Thoracic aorta (tissue), 2 donors: Measurements from ENCODE around the gene ITGB4. TPM values are rescaled to one million over a fixed set of nuclear protein-coding genes. Genes with fewer than 3 reads are reported as not detected.
"Not testable (repeated sequence)": the region's sequence is repeated elsewhere in the genome, so short reads cannot be mapped to it uniquely, and the experiment has no call there.

Experiments used
- ATAC-seq: fragments of 150-250 bp; one replicate; pipeline ENCODE4 v1.8.0; 2017; ENCODE audit warnings: low read depth; ENCODE audit not compliant: insufficient number of reproducible peaks, low FRiP score
- DNase-seq: peaks from one replicate; pipeline ENCODE4 v3.0.0-alpha.2; 2020; ENCODE audit warnings: low spot score
- H3K27ac ChIP-seq, 2 donors: fragments of 200-600 bp; sonication (generic); 1 replicate in 1 of 2; 2 replicates in 1 of 2; pipeline ENCODE4 v1.5.1; 2016; ENCODE audit warnings: mild to moderate bottlenecking in 2 of 2, moderate library complexity in 2 of 2
- H3K27me3 ChIP-seq: fragments of 200-600 bp; sonication (generic); replicated peaks from 2 replicates; pipeline ENCODE4 v1.6.0; 2016; ENCODE audit warnings: mild to moderate bottlenecking; ENCODE audit not compliant: insufficient read depth
- H3K36me3 ChIP-seq: fragments of 200-600 bp; sonication (generic); one replicate; pipeline ENCODE4 v1.5.1; 2016
- H3K4me1 ChIP-seq, 2 donors: fragments of 200-600 bp; sonication (generic); 1 replicate in 1 of 2; 2 replicates in 1 of 2; pipeline versions ENCODE4 v1.5.1 to v1.6.0; 2016; ENCODE audit warnings: low read depth in 2 of 2, mild to moderate bottlenecking in 1 of 2; ENCODE audit not compliant: control insufficient read depth in 1 of 2
- H3K4me3 ChIP-seq: fragments of 200-600 bp; sonication (generic); 2 replicates; pipeline ENCODE4 v1.5.1; 2016; ENCODE audit warnings: mild to moderate bottlenecking
- H3K9me3 ChIP-seq: fragments of 200-600 bp; sonication (generic); 2 replicates; pipeline ENCODE4 v1.5.1; 2016
- CTCF ChIP-seq: fragments of 200-600 bp; sonication (generic); IDR thresholded peaks from one replicate; pipeline ENCODE4 v1.5.1; 2019; ENCODE audit warnings: antibody characterized with exemption
- total RNA-seq, 2 donors: library from RNA; depleted of rRNA; stranded (reverse); fragments of >200 nt; gene quantifications; one replicate each; pipeline versions ENCODE4 v1.1.0 to v1.2.3, GENCODE V29; 2016

The ITGB4 gene
- total RNA-seq, 2 donors from 2014 or later, result 11.6 to 21.1 TPM

GRCh38 chr17:75756451-75757085 is 35.3 kb downstream of the ITGB4 start:
- Histone ChIP-seq H3K36me3 (peaks cover 4% of the 10 kb centered on the region), H3K9me3 (no peaks in the 10 kb centered on the region), H3K4me3 (no peak overlapping the region), H3K4me1 (peaks cover 3 to 16% of the 10 kb centered on the region in 2 donors), H3K27ac (no peak overlapping the region), H3K27me3 (no peaks in the 10 kb centered on the region)
- ATAC-seq (no peak), DNase-seq (no peak)
- no peak for TF ChIP-seq CTCF

GRCh38 chr17:75757086-75757681 is 35.9 kb downstream of the ITGB4 start:
- ATAC-seq, result no peak
- peaks cover 4% of the 10 kb centered on the region for H3K36me3 ChIP-seq
- no peak for TF ChIP-seq CTCF
- H3K4me1 ChIP-seq, result peaks cover 3 to 16% of the 10 kb centered on the region in 2 donors
- no peaks in the 10 kb centered on the region for H3K9me3 ChIP-seq
- no peak overlapping the region for H3K4me3 ChIP-seq
- no peak for DNase-seq
- no peak overlapping the region for H3K27ac ChIP-seq
- H3K27me3 ChIP-seq, result no peaks in the 10 kb centered on the region

- Histone ChIP-seq H3K27ac (no peak overlapping the region), H3K9me3 (no peaks in the 10 kb centered on the region), H3K4me3 (no peak overlapping the region), H3K4me1 (peaks cover 3 to 18% of the 10 kb centered on the region in 2 donors), H3K27me3 (no peaks in the 10 kb centered on the region), H3K36me3 (peaks cover 4% of the 10 kb centered on the region)
- ATAC-seq (no peak), DNase-seq (no peak)
- no peak for TF ChIP-seq CTCF
Observed at GRCh38 chr17:75758131-75758905, 37.1 kb downstream of the ITGB4 start.

- TF ChIP-seq CTCF, result no peak
- Histone ChIP-seq H3K9me3 (no peaks in the 10 kb centered on the region), H3K27me3 (no peaks in the 10 kb centered on the region), H3K36me3 (peaks cover 4% of the 10 kb centered on the region), H3K27ac (no peak overlapping the region), H3K4me1 (peaks cover 9 to 18% of the 10 kb centered on the region in 2 donors), H3K4me3 (no peak overlapping the region)
- no peak for DNase-seq
- no peak for ATAC-seq
Observed at GRCh38 chr17:75759457-75759856, 38.2 kb downstream of the ITGB4 start.

- not testable (repeated sequence) for H3K27ac ChIP-seq, H3K4me3 ChIP-seq, H3K9me3 ChIP-seq, H3K36me3 ChIP-seq, ATAC-seq, H3K27me3 ChIP-seq, DNase-seq
- H3K4me1 ChIP-seq, result peaks cover 9 to 20% of the 10 kb centered on the region in 2 donors
Observed at GRCh38 chr17:75759978-75760640, 38.9 kb downstream of the ITGB4 start.
